ENCODE results near the gene CXCR5. TPM values are rescaled to one million over a fixed set of nuclear protein-coding genes. Genes with fewer than 3 reads are reported as not detected.

CXCR5 gene
- total and polyA plus RNA-seq, 2 of the 4 experiments (the other 2 are of a cell fraction): not detected

- BruUV-seq (replicated peaks): no TSS peak
- H4K20me1 ChIP-seq (ENCODE audit: insufficient read depth, low read length): peaks cover 76% of the 10 kb centered on the region
- POLR2A ChIA-PET (ENCODE audit: unreplicated experiment): interaction anchor here (1.9 kb wide), 1 partner anchor 11 kb away, joined by 13 read pairs; no protein-coding TSS in a partner anchor
- TF ChIP-seq RFX5 (IDR thresholded peaks at IDR 0.05; ENCODE audit: low read depth, low read length) (no peak), FOS (IDR thresholded peaks at IDR 0.05; ENCODE audit: low read depth, low read length) (no peak), MXI1 (IDR thresholded peaks at IDR 0.05; ENCODE audit: borderline replicate concordance, low read depth, low read length) (no peak), CTCF (conservative IDR thresholded peaks at IDR 0.05; ENCODE audit: low read depth, low read length) (no peak), SMC3 (IDR thresholded peaks at IDR 0.05; ENCODE audit: low read depth, low read length) (no peak), USF2 (IDR thresholded peaks at IDR 0.05; ENCODE audit: low read depth, low read length) (no peak), MAZ (IDR thresholded peaks at IDR 0.05; ENCODE audit: borderline replicate concordance, low read depth, low read length) (peak; percentile 85), RCOR1 (IDR thresholded peaks at IDR 0.05; ENCODE audit: insufficient replicate concordance, low read length) (no peak), POLR2A (IDR thresholded peaks at IDR 0.05; ENCODE audit: low read depth, low read length) (peak; percentile 47; the same call in 1 of the 2 replicates), RAD21 (IDR thresholded peaks at IDR 0.05; ENCODE audit: low read length) (peak; percentile 20), BHLHE40 (IDR thresholded peaks at IDR 0.05; ENCODE audit: low read depth, low read length) (0 out of 2 replicates have a peak, but pooled peaks have one; percentile 1), CEBPB (IDR thresholded peaks at IDR 0.05; ENCODE audit: low read depth, low read length) (peak; percentile 92), MAFK (IDR thresholded peaks at IDR 0.05; ENCODE audit: low read depth, low read length) (no peak)
These were observed 37.6 kb downstream of the CXCR5 start for GRCh38 chr11:118921121-118921928.

More at GRCh38 chr11:118921121-118921928, 37.6 kb downstream of the CXCR5 start:
- Histone ChIP-seq H4K91ac (ENCODE audit: insufficient read depth, low read depth, low read length) (peak overlapping the region; percentile 96), H3K23ac (ENCODE audit: low read depth, low read length) (peak overlapping the region; percentile 93), H3K4me3 (ENCODE audit: insufficient read depth, low read depth, low read length) (peak overlapping the region; percentile 99), H2BK5ac (ENCODE audit: low read depth, low read length, poor library complexity, severe bottlenecking) (peak overlapping the region; percentile 92), H3K18ac (ENCODE audit: low read depth, low read length) (peak overlapping the region; percentile 62), H2AK5ac (ENCODE audit: low read depth, low read length) (peak overlapping the region; percentile 98), H2BK15ac (ENCODE audit: low read depth, low read length) (peak overlapping the region; percentile 60; the same call in 2 of the 3 replicates), H3K9me1 (ENCODE audit: insufficient read depth, low read length) (no peaks in the 10 kb centered on the region), H3K9ac (ENCODE audit: low read depth, low read length) (peak overlapping the region; percentile 79), H3K4ac (ENCODE audit: low read depth, low read length) (peak overlapping the region; percentile 97), H2BK20ac (ENCODE audit: low read depth, low read length) (peak overlapping the region; percentile 80), H3K56ac (ENCODE audit: extremely low read depth, insufficient read depth, low read length) (peak overlapping the region; percentile 85), H3K36me3 (ENCODE audit: control insufficient read depth, insufficient read depth, low read length) (no peaks in the 10 kb centered on the region), H4K8ac (ENCODE audit: low read depth in 2 of 2, low read length in 2 of 2) (peak overlapping the region; percentile 34 to 81), H3K4me2 (ENCODE audit: low read depth, low read length) (peak overlapping the region; percentile 92), H2AK9ac (replicated peaks; ENCODE audit: low read depth, low read length, poor library complexity) (peak overlapping the region; percentile 63), H2AFZ (replicated peaks; ENCODE audit: low read length, poor library complexity) (peak overlapping the region; percentile 35), H3K14ac (replicated peaks; ENCODE audit: low read depth, low read length) (peak overlapping the region; percentile 89), H4K5ac (ENCODE audit: low read depth, low read length) (peak overlapping the region; percentile 31), H3K27ac (ENCODE audit: insufficient read depth, low read length) (peak overlapping the region; percentile 99), H3K9me3 (ENCODE audit: control insufficient read depth, insufficient read depth, low read length) (no peaks in the 10 kb centered on the region), H3K27me3 (ENCODE audit: control insufficient read depth, insufficient read depth, low read length) (no peaks in the 10 kb centered on the region), H3K4me1 (ENCODE audit: control insufficient read depth, insufficient read depth, low read length) (peaks cover 39% of the 10 kb centered on the region), H2BK120ac (ENCODE audit: low read depth, low read length) (peak overlapping the region; percentile 96), H3K79me1 (ENCODE audit: low read depth in 1 of 2, low read length in 2 of 2) (peaks cover 8 to 52% of the 10 kb centered on the region in 2 experiments; a peak in 3 of 4 replicates)
- intact Hi-C loops (cut with micrococcal nuclease) (no loop called here), dilution Hi-C loops (cut with HindIII; ENCODE audit: low sequenced_read_pairs, unreplicated experiment) (no loop called here), in situ Hi-C loops (cut with MboI; ENCODE audit: low sequenced_read_pairs) (no loop called here)
- CTCF ChIA-PET: interaction anchor here (0.9 to 1.1 kb wide), 3 partner anchors 8 to 302 kb away, joined by 3 to 4 read pairs (median 3); no protein-coding TSS in a partner anchor
- WGBS, 2 experiments (ENCODE audit: extremely low coverage in 2 of 2, insufficient read length in 1 of 2): 4% methylated on average over 5 of the region's 13 CpGs; no CpG with 5 or more reads in 1 of the 2 experiments
- DNase-seq (peak; percentile 88), ATAC-seq (ENCODE audit: low read depth) (peak; percentile 15)
